ENCODE results near the gene RLF.
"Not testable (repeated sequence)": the region's sequence is repeated elsewhere in the genome, so short reads cannot be mapped to it uniquely, and the experiment has no call there.

The RLF gene

GRCh38 chr1:40174788-40175187, 13.6 kb downstream of the RLF start:
- no peak for DNase-seq

GRCh38 chr1:40176989-40177388, 15.8 kb downstream of the RLF start:
- not testable (repeated sequence) for DNase-seq

GRCh38 chr1:40178200-40178599, 17.0 kb downstream of the RLF start:
- DNase-seq: no peak

GRCh38 chr1:40179496-40180089, 18.4 kb downstream of the RLF start:
- no peak for DNase-seq

- DNase-seq: peak; percentile 63
Observed at GRCh38 chr1:40183055-40183710, 22.0 kb downstream of the RLF start.

GRCh38 chr1:40184193-40184592, 23.0 kb downstream of the RLF start:
- no peak for DNase-seq

GRCh38 chr1:40185951-40186864, 25.0 kb downstream of the RLF start:
- DNase-seq: peak; percentile 10

GRCh38 chr1:40187399-40187798, 26.2 kb downstream of the RLF start:
- DNase-seq: no peak

GRCh38 chr1:40194639-40195038, 33.5 kb downstream of the RLF start:
- not testable (repeated sequence) for DNase-seq

- DNase-seq: peak; percentile 14
Observed at GRCh38 chr1:40197656-40198055, 36.5 kb downstream of the RLF start.

- no peak for DNase-seq
Observed at GRCh38 chr1:40199126-40199525, 37.9 kb downstream of the RLF start.

GRCh38 chr1:40204856-40205255, 43.7 kb downstream of the RLF start:
- peak; percentile 37 for DNase-seq

GRCh38 chr1:40210511-40211204, 49.5 kb downstream of the RLF start:
- DNase-seq: no peak

GRCh38 chr1:40218333-40218732, 57.1 kb downstream of the RLF start:
- no peak for DNase-seq

- not testable (repeated sequence) for DNase-seq
Observed at GRCh38 chr1:40221471-40221905, 60.3 kb downstream of the RLF start.

- DNase-seq: peak; percentile 22
Observed at GRCh38 chr1:40221977-40222772, 61.0 kb downstream of the RLF start.

- DNase-seq: no peak
Observed at GRCh38 chr1:40224040-40224439, 62.9 kb downstream of the RLF start.

GRCh38 chr1:40226192-40226591, 65.0 kb downstream of the RLF start:
- DNase-seq: no peak

GRCh38 chr1:40232444-40232843, 71.3 kb downstream of the RLF start:
- no peak for DNase-seq

GRCh38 chr1:40239626-40240025, 78.4 kb downstream of the RLF start:
- no peak for DNase-seq

GRCh38 chr1:40240390-40240789, 79.2 kb downstream of the RLF start:
- DNase-seq: no peak

GRCh38 chr1:40241362-40241761, 80.2 kb downstream of the RLF start:
- peak; percentile 7 for DNase-seq
